Mammary epithelial cell (primary cell): Measurements from ENCODE around the gene SNX21.

ENCODE experiments used
- EZH2 ChIP-seq: IDR thresholded peaks from 2 replicates; pipeline ENCODE4 v1.6.1; 2012; ENCODE audit warnings: low read length, inconsistent platforms, borderline replicate concordance
- TF ChIP-seq, protein P1 (sequence below), 2 donors: IDR thresholded peaks in 1 of 2; conservative IDR thresholded peaks in 1 of 2; 2 replicates each; pipeline ENCODE4 v1.5.1; 2011 to 2012; ENCODE audit warnings: inconsistent platforms in 2 of 2, low read length in 2 of 2, mild to moderate bottlenecking in 2 of 2, control low read depth in 1 of 2, low read depth in 1 of 2; ENCODE audit not compliant: insufficient read depth in 1 of 2; ENCODE audit errors: extremely low read depth in 1 of 2

DNA sequence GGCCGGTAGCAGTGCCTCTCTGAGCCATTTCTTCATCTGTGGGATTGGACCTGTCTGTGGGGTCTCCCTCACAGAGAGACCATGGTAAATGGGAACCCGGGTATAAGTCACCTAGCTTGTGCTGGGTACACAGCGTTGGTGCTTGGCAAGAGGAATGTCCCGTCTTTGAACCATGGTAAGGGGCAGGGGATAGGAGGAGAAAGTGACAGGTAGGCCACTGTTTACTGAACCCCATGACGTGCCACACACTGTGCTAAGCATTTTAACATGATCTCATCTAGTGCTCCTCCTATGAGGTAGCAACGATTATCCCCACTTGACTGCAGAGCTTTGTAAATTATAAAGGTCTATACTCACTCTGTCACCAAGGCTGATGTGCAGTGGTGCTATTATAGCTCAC is 5.9 kb upstream of the SNX21 start:
- TF ChIP-seq, protein P1, sequence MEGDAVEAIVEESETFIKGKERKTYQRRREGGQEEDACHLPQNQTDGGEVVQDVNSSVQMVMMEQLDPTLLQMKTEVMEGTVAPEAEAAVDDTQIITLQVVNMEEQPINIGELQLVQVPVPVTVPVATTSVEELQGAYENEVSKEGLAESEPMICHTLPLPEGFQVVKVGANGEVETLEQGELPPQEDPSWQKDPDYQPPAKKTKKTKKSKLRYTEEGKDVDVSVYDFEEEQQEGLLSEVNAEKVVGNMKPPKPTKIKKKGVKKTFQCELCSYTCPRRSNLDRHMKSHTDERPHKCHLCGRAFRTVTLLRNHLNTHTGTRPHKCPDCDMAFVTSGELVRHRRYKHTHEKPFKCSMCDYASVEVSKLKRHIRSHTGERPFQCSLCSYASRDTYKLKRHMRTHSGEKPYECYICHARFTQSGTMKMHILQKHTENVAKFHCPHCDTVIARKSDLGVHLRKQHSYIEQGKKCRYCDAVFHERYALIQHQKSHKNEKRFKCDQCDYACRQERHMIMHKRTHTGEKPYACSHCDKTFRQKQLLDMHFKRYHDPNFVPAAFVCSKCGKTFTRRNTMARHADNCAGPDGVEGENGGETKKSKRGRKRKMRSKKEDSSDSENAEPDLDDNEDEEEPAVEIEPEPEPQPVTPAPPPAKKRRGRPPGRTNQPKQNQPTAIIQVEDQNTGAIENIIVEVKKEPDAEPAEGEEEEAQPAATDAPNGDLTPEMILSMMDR (conservative IDR thresholded peaks at IDR 0.05 in 1 of 2, IDR thresholded peaks at IDR 0.05 in 1 of 2; ENCODE audit: extremely low read depth in 1 of 2, insufficient read depth in 1 of 2, low read depth in 1 of 2, low read length in 2 of 2), result no peak
- no peak for TF ChIP-seq EZH2
